Thymus (tissue), 11 donors: Measurements from ENCODE around the gene SMO. TPM values are rescaled to one million over a fixed set of nuclear protein-coding genes. Genes with fewer than 3 reads are reported as not detected.

ENCODE experiments used
- DNase-seq, 9 donors: peaks; one replicate each; pipeline ENCODE4 v3.0.0-alpha.2; 2013; ENCODE audit warnings: low spot score in 9 of 9, low read depth in 6 of 9, missing footprints in 1 of 9
- H3K27ac ChIP-seq, 2 donors: one replicate each; pipeline ENCODE4 v1.5.1; 2013; ENCODE audit warnings: control low read depth in 1 of 2, low read depth in 1 of 2, low read length in 1 of 2, mild to moderate bottlenecking in 1 of 2, moderate library complexity in 1 of 2
- H3K27me3 ChIP-seq, 2 donors: one replicate each; pipeline ENCODE4 v1.5.1; 2013; ENCODE audit warnings: low read length in 1 of 2; ENCODE audit not compliant: control insufficient read depth in 2 of 2, insufficient read depth in 1 of 2
- H3K36me3 ChIP-seq, 2 donors: one replicate each; pipeline ENCODE4 v1.5.1; 2013; ENCODE audit warnings: low read length in 1 of 2, mild to moderate bottlenecking in 1 of 2, moderate library complexity in 1 of 2; ENCODE audit not compliant: control insufficient read depth in 2 of 2, insufficient read depth in 2 of 2
- H3K4me1 ChIP-seq, 2 donors: one replicate each; pipeline ENCODE4 v1.5.1; 2013; ENCODE audit warnings: low read length in 2 of 2; ENCODE audit not compliant: control insufficient read depth in 2 of 2, insufficient read depth in 2 of 2
- H3K4me3 ChIP-seq, 2 donors: one replicate each; pipeline ENCODE4 v1.5.1; 2013; ENCODE audit warnings: low read length in 2 of 2, control low read depth in 1 of 2, mild to moderate bottlenecking in 1 of 2
- H3K9me3 ChIP-seq, 2 donors: one replicate each; pipeline ENCODE4 v1.5.1; 2013; ENCODE audit warnings: low read length in 1 of 2, mild to moderate bottlenecking in 1 of 2; ENCODE audit not compliant: control insufficient read depth in 2 of 2, insufficient read depth in 1 of 2
- WGBS: extraction: QIAGEN DNeasy Blood & Tissue Kit; methylation state at CpG from one replicate; pipeline ENCODE4 v1.1.7; 2013; 5-methylcytosine and 5-hydroxymethylcytosine counted together
- polyA plus RNA-seq: library from polyadenylated mRNA; stranded (reverse); fragments of 200-250 nt; gene quantifications from one replicate; pipeline ENCODE4 v1.2.3, GENCODE V29; 2013
- total RNA-seq: library from RNA; stranded (reverse); fragments of 120-200 nt; gene quantifications from one replicate; pipeline ENCODE4 v1.2.4, GENCODE V29; 2013
- donor health status: healthy.

The SMO gene
- total and polyA plus RNA-seq, 2 donors, result 4.6 to 11.7 TPM

DNA sequence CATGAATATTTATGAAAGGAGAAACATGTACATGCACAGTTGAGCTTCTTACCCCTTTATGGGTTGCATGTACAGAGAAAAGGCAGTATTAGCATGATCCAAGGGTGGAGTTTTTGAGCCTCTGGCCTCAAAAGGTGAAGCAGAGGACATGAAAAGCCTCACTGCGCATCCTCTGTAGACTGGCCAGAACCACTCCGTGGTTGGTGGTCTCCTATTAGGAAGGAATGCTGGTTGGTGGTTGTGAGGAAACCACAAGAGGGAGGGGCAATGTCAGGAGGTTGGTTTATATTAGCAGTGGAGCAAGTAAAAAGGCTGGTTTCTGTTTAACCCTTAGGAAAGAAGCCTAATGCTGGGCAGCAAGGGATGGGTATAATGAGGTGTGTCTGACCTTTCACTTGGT, 73.9 kb downstream of the SMO start:
- Histone ChIP-seq H3K27ac (no peak overlapping the region), H3K4me1 (no peaks in the 10 kb centered on the region), H3K9me3 (no peaks in the 10 kb centered on the region), H3K36me3 (no peaks in the 10 kb centered on the region), H3K27me3 (no peaks in the 10 kb centered on the region), H3K4me3 (no peak overlapping the region)
- no peak for DNase-seq
- 44% methylated on average over 2 of the region's 2 CpGs for WGBS

Other genes starting within 250 kb of the SMO start
- 30.7 TPM for gene TNPO3, start 133.5 kb upstream of the SMO start, total RNA-seq
- 17.2 TPM for gene TNPO3, start 133.5 kb upstream of the SMO start, polyA plus RNA-seq
- 29.2 TPM for gene TSPAN33, start 43.9 kb upstream of the SMO start, total RNA-seq
- gene TSPAN33, start 43.9 kb upstream of the SMO start, polyA plus RNA-seq, result 23.4 TPM
- 6.6 TPM for gene AHCYL2, start 36.4 kb downstream of the SMO start, total RNA-seq
- 6.8 TPM for gene AHCYL2, start 36.4 kb downstream of the SMO start, polyA plus RNA-seq
- 1.9 TPM for gene STRIP2, start 245.8 kb downstream of the SMO start, total RNA-seq
- gene STRIP2, start 245.8 kb downstream of the SMO start, polyA plus RNA-seq, result 1.4 TPM